ENCODE data around the gene SSBP4.
"Not testable (repeated sequence)": the region's sequence is repeated elsewhere in the genome, so short reads cannot be mapped to it uniquely, and the experiment has no call there.

The SSBP4 gene

DNA sequence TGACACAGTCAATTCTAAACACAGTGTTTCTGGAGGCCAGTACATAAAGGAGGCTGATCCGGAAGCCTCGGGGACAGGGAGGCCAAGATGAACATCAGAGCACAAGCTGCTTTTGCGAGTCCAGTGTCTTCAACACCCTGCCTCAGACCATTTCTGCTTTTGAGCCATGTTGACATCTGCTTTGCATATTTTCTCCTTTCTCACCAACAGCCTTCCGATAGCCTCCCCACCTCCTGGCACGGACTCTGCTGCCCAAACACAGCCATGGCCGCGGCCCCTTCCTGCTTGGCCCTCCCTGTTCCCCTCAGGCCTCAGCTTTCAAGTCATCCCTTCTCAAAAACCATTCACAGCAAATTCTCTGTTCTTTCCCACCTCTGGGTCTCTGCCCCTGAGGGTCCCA lies 25.4 kb upstream of the SSBP4 start:
- no peak for DNase-seq (ENCODE audit: low spot score)

DNA sequence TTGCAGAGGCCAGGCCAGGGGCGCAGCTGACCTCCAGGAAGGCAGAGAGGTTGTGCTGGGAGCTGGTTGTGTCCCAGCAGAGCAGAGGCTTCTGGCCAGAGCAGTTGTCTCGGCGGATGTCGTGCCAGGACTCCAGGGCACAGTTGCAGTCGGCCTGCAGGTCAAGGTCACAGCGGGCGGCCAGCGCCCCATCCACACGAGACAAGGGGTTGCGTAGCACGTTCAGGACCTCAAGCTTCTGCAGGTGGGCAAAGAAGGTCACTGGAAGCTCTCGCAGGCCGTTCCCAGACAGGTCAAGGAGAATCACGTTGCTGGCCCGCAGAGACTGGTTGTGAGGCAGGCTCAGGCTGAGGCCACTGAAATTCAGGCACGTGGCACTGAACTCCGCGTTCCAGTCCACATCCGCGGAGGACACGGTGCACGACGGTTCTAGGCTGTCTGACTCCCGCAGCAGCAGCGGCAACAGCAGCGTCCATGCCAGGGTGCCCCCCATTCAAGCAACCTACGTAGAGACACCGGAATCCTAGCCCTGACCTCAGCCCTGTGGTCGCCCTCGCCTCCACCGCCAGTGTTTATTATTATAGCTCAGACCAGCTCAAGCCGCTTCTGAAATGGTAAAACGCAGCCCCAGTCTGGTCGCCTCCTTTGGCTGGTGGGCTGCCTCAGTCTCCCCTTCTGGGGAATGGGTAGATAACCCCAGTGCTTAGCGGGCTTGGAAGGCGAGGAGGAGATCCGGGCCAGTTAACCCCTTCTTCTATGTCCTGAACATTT lies 22.5 kb upstream of the SSBP4 start:
- DNase-seq (ENCODE audit: low spot score): no peak

DNA sequence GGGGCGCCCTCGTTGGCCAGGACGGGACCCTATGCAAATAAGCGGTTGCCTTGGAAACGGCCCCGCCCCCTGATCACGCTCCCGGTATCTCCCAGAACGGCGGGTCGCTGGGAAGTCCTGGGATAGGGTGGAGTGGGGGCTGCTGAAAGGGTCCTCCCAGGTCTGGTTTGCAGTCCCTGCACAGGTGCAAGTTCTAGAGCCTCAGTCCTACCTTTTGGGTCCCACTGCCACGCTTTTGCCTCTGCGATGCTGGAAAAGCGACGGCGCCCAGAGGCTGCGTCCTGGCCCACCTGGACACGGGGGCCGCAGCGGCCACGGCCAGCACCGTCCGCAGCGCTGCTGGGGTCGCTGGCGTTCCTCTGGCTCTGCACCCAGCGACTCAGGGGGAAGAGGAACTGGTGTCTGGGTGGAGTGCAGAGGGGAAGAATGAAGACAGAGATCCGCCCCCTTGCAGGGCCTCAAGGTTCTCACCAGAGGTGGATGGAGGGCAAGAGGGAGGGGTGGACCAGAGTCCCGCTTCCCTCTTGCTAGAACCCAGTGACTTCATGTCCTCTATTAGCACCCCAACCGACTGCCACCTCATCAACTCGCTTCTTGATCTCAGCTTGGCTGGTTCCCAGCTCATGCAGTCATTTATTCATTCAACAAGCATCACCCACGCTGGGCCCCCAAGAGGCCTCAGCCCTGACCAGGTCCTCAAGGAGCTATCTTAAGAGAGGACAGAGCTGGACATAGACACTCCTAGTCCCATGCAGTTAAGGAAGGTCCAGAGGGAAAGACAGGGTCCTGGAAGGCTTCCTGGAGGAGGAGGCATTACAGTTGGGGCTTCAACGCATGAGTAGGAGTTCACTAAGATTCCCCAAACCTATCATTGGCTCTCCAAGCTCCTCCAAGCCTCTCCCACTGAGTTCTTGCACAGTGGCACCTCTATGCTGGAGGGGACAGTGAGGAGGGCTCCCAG lies 21.7 kb upstream of the SSBP4 start, which contains the start of gene LRRC25:
Gene LRRC25 (minus strand): TSS at position 381 of the 961 bp plus-strand sequence. CDS start 659 bp downstream, outside the sequence.
- DNase-seq (ENCODE audit: low spot score): no peak

DNA sequence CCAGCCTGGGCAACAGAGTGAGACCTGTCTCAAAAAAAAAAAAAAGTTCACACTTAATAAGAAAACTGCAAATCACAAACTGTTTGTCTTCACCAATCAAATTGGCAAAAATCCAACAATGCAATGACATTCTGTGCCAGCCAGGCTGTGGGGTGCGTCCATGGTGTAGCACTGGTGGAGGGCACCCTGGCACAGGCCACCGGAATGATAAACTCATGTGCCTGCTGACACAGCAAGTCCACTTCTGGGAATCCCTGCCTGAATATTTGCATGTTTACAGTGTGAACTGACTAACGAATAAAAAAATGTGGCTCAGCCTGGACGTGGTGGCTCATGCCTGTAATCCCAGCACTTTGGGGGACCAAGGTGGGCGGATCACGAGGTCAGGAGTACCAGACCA lies 20.2 kb upstream of the SSBP4 start:
- DNase-seq (ENCODE audit: low spot score): no peak

DNA sequence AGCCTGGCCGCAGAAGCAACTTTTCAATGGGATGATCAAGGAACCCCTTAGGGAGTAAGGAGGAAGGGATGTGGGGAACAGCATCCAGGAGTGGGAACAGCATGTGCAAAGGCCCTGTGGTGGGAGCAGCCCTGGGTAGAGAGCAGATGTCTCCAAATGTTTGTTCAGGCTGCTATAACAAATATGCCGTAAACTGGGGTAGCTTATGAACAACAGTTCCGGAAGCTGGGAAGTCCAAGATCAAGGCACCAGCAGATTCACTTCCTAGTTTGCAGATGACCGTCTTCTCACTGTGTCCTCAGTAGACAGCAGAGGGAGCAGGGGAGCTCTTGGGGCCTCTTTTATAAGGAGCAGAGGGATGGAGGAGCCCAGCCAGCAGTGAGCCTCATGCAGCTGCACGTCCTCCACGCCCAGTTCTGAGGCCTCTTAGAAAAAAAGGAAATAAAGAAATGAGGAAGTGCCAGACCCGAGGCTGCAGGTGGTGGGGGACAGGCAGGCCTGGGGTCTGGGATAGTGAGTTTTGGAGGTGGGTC lies 17.6 kb upstream of the SSBP4 start:
- no peak for DNase-seq (ENCODE audit: low spot score)

DNA sequence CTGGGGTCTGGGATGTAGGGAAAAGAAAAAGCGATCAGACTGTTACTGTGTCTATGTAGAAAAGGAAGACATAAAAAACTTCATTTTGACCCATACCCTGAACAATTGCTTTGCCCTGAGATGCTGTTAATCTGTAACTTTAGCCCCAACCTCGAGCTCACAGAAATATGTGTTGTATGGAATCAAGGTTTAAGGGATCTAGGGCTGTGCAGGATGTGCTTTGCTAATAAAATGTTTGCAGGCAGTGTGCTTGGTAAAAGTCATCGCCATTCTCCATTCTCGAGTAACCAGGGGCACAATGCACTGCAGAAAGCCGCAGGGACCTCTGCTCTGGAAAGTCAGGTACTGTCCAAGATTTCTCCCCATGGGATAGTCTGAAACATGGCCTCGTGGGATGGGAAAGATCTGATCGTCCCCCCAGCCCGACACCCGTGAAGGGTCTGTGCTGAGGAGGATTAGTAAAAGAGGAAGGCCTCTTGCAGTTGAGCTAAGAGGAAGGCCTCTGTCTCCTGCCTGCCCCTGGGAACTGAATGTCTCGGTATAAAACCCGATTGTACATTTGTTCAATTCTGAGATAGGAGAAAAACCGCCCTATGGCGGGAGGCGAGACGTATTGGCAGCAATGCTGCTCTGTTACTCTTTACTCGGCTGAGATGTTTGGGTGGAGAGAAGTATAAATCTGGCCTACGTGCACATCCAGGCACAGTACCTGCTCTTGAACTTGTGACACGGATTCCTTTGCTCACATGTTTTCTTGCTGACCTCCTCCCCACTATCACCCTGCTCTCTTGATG lies 16.5 kb upstream of the SSBP4 start:
- DNase-seq (ENCODE audit: low spot score): not testable (repeated sequence)

DNA sequence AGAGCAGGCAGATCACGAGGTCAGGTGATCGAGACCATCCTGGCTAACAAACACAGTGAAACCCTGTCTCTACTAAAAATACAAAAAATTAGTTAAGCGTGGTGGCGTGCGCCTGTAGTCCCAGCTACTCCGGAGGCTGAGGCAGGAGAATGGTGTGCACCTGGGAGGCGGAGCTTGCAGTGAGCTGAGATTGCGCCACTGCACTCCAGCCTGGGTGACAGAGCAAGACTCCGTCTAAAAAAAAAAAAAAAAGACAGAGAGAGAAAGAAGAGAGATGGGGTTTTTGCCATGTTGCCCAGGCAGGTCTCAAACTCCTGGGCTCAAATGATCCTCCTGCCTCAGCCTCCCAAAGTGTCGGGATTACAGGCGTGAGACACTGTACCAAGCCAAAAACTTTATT lies 13.4 kb upstream of the SSBP4 start:
- DNase-seq (ENCODE audit: low spot score): not testable (repeated sequence)

DNA sequence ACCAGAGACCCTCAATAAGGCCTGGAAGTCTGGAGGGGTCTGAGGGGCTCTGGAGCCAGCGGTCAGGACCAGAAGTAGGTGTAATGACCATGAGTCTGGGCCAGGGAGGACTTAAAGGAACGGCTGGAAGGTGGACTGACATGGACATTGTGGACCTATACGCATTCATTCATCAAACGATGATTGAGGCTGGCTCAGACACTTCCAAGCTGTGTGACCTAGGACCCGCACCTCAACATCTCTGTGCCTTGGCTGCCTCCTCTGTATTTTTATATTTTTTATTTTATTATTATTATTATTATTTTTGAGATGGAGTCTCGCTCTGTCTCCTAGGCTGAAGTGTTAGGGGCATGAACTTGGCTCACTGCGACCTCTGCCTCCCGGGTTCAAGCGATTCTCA lies 12.4 kb upstream of the SSBP4 start:
- no peak for DNase-seq (ENCODE audit: low spot score)

DNA sequence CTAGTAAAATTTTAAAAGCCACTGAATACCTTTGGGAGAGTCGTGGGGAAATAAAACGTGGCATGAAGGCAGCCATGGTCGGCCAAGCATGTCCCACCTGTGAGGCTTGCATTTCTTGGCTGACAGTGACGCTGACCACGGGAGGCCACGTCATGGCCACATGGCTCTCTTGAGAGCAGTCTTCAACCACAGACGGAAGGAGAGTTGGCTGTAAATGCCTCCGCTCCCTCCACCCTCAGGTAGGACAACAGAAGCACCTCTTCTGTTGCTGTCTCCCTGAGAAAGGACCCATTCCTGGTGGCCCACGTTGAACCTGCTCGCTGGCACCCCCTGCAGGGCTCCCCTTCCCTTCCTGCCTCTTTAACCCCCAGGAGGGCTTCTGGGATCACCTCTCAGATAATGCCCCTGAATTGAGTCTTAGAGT lies 11.1 kb upstream of the SSBP4 start:
- peak; percentile 71 for DNase-seq (ENCODE audit: low spot score)

DNA sequence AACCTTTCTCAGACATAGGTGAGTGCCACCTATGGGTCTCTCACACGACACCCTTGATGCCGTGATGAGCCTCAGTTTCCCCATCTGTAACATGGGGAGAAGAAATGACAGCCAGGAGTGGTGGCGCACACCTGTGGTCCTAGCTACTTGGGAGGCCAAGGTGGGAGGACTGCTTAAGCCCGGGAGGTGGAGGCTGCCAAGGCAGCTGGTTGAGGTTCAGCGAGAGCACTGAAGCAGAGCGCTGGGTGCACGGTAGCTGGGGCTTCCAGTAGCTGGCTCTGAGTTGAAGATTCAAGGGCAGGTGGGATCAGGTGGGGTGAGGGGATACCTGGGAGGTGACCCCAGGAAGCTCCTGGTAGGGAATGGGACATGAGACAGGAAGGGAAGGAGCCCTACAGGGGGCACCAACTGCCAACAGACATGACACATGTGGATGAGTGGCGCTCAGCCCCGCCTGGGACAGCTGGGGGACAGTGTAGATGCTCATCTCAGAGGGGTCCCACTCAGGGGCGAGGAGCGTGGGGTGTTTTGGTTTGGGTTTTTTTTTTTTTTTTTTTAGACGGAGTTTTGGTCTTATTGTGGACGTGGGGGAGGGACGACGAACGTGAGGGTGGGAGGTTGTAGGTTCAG lies 6.5 kb upstream of the SSBP4 start:
- DNase-seq (ENCODE audit: low spot score): no peak

DNA sequence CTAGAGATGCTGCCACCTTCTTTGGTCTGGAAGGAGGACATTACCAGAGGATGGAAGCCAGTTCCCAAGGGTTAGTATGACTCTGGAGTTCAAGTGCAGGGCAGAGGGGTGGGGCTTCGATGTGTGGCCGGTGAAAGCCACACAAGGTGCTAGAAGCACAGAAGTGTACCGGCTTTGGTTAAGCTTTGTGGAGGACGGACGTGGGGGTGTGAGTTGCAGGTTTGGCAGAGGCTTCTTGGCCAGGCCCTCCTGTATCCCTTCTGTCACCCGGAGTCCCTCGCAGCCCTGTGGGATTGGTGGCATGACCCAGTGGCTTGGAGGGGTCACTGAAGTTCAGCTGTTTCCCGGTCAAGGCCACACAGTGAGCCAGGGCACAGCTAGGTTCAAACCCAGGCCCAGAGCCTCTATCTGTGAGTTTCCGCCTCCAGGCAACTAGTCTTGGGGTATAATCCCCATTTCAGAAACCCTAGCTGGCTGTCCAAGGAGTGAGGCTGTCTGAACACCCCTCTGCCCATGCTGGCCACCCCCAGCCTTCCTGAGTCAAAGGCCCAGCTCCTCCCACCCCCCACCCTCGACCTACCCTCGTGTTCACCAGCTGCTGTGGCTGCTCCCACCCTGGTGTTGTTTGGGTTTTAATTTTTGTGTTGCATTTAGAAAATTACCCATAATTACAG lies 4.6 kb upstream of the SSBP4 start:
- no peak for DNase-seq (ENCODE audit: low spot score)

DNA sequence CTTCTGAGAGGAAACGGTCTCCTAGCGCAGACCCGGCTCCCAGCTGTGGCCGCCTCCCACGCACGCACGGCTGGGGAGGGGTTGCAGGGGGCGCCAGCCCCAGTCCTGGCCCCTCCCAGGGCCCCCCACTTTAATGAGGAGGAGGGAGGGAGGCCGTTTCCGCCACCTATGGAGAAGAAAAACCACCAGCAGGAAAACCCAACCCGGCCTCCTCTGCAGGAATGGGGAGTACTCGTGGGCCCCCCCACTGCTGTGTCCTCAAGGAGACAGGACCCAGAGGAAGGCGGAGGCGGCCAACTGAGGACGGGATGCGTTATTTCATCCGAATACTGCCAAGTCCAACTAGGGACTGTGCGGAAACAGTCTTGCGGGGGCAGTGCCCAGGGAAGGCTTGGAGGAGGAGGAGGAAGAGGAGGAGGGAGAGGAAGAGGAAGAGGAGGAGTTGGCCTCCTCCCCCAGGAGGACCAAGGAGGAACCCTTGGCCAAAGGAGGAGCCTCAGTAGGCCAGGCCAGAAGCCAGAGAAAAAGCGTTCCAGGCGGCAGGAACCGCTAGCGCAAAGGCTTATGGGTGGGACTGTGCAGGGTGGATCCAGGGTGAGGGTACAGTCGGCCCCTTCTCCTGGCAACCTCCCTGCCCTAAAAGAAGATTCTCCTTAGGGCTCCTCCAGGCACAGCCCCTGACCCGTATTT lies 3.9 kb upstream of the SSBP4 start:
- no peak for DNase-seq (ENCODE audit: low spot score)

DNA sequence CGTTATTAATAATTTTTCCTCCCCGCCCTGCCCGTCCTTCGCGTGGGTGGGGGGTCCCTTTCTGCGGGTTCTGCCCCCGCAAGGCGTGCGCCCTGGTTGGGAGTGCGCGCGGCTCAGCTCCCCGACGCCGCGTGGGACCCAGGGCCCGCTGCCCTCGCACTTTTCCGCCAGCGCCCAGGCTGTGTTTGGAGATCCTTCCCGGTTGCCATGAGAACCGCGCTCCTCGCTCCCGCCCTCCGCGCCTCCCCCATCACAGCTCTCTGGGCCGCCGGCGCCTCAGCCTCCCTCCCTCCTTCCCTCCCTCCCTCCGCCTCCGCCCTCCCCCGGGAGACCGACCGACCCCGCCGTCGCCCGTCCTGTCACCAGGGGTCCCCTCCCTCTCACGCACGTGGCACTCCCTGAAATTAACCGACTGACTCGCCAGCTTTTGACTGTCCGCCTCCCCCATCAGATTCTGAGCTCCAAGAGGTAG lies 2.4 kb upstream of the SSBP4 start:
- peak; percentile 76 for DNase-seq (ENCODE audit: low spot score)

DNA sequence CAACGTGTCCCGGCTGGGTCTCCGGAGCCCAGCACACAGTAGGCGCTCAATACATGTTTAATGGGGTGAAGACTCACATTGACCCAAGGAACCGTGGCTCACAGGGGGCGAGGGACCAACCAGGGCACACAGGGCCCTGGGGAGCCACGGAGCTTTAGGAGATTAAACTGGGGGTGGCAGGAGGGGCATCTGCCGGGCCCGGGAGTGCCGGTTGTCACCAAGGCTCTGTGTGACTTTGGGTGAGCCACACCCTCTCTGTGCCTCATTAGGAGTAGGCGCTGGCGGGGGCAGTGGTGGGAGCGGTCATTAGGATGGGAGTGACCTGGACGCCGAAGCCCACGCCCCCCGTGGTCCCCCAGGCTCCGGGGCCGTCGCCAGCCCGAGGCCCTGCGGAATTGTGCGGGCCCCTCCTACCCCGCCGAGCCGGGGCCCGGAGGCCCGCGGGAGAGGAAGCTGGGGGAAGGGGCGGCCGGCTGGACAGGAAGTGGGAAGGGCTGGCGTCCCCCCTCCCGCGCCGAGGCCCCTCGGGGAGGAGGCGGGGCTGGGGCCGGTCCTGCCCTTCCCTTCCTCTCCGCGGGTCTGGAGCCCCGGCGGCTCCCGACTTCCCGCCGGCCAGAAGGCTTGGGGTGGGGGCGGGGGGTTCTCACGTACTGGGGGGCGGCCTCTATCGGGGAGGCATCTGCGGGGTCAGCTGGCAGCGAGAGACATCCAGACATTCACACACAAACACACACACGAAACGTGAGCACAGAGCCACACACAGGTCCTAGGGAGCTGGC lies 1.8 kb upstream of the SSBP4 start:
- peak; percentile 83 for DNase-seq (ENCODE audit: low spot score)

DNA sequence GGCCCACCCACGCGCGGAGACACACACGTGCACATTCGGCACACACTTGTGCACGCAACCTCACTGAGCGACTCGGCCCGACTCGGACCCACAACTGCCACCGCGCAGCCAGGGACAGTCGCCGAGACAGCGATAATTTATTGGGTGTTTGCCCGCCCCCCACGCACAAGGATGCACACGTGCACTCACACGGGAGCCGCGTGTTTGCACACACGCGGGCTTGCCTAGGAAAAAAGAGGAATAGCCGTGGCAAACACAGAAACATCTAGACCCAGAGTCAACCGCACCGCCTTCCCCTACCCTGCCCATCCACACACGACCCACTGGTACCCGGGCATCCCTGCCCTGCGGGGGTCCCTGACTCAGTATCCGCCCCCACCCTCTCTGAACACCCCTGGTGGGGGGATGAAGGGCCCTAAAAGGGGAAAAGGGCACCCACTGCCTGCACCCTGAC lies 1.1 kb upstream of the SSBP4 start:
- DNase-seq (ENCODE audit: low spot score): no peak

DNA sequence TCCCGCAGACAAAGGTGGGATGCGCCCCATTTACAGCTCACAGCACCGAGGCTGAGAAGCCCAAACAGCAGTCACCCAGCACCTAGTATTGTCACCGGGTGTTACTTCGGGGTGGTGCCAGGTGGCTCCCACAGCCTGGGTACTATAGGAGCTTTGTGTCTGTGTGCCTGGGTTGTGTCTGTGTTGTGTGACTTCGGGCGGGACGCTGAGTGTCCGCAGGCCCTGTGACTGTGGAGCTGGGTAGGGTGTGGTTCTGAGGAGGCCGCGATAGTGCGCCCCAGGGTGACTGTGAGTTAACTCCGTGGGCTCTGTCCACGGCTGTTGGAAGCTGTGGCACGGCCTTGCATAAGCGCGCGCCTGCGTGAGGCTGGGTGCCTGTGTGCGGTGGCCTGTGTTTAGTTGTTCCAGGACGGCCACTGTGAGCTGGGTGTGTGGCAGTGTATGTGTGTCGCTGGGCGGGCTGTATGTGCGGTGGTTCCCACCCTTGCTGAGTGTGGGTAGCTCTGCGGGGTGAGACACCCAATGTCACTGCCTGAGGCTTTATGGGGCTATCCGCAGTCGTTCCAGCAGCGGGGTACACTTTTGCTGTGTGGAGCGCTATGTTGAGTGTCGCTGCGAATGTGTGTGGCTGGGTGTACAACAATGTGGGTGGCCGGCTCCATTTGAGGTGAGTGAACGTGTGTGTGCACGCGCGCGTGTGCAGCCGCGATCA lies 559 bp upstream of the SSBP4 start:
- DNase-seq (ENCODE audit: low spot score): no peak

DNA sequence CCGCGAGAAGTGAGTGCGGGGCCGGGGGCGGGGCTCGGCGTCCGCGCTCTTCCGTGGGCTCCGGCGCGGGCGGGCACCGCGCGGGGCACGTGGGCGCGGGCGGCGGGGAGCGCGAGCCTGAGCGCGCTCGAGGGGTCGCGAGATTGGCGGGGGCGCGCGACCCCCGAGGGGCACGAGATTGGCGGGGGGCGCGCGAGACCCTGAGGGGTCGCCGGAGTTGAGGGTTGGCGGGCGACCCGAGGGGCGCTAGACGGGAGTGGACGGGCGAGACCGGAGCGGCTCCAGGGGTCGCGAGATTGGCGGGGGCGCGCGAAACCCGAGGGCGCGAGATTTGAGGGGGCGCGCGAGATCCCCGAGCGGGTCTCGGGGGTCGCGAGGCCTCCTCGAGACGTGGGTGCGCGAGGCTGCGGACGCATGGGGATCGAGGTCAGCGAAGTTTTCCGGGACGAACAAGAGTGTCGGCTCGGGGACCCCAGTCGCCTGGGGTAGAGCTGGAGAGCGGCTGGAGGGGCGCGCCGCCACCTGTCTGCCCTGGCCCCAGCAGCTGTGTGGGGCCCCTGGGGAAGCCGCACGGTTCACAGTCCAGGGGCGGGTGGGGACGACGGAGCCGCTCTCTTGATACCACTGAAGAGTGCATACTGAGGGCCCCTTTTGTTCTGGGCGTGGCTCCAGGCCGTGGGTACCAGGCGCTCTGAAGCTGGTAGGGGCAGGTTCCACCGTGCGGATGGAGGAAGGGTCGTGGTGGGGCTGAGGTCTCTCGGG lies 682 bp downstream of the SSBP4 start:
- DNase-seq (ENCODE audit: low spot score): no peak

DNA sequence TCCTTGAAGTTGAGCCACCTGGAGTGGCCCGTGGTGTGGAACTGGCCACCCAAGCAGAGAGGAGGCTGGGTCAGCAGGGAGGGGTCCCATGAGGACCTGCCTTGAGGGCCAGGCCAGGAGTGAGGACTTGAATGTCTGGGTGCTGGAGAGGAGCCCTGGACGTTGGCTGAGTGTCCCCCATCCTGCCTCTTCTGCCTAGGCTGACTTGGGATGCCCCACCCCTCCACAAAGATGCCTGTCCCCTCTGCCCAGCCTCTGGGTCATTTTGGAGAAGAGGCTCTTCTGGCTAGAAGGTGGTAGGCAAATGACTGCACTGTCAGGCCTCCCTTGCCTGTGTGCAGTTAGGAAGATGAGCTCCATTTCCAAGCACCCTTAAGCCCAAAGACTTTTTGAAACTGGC lies 1.7 kb downstream of the SSBP4 start:
- DNase-seq (ENCODE audit: low spot score): no peak

Data from HuH-7 (cell line).